ENCODE data around the gene CLCNKB.

CLCNKB gene

DNA sequence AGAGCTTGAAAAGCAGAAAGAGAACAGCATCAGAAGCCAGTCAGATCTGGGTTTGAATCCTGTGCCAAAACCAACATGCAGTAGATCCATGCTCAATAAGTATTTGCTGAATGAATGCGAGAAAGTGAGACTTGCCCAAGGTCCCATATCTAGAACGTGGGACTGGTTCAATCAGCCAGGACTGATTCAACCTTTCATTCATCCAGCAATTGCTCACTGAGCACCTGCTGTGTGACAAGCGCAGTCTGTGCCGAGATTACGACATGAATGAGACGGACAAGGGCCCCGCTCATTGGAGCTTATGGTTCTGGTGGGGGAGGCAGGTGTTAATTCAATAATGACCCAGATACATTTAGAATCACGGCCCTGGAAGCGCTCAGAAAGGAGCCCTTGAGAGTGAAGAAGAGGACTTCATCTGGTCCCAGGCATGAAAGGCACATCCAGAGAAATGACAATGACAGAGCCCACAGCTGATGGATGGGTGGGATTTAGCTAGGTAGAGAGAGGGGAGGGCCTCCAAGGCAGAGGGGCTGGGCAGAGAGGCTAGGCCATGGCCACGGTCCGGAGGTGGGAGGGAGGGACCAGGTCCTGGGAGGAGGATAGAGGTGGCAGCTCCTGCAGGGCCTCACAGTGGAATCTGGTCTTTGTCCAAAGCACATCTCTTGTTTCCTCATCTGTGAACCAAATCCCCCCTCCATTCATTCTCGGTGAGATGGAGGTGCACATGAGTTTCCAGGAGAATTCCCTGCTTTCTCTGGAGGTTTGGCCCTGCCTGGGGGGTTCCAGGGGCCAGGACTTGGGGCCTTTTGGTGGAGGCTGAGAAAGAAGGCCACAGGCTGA lies 34.0 kb downstream of the CLCNKB start:
- DNase-seq, result no peak

DNA sequence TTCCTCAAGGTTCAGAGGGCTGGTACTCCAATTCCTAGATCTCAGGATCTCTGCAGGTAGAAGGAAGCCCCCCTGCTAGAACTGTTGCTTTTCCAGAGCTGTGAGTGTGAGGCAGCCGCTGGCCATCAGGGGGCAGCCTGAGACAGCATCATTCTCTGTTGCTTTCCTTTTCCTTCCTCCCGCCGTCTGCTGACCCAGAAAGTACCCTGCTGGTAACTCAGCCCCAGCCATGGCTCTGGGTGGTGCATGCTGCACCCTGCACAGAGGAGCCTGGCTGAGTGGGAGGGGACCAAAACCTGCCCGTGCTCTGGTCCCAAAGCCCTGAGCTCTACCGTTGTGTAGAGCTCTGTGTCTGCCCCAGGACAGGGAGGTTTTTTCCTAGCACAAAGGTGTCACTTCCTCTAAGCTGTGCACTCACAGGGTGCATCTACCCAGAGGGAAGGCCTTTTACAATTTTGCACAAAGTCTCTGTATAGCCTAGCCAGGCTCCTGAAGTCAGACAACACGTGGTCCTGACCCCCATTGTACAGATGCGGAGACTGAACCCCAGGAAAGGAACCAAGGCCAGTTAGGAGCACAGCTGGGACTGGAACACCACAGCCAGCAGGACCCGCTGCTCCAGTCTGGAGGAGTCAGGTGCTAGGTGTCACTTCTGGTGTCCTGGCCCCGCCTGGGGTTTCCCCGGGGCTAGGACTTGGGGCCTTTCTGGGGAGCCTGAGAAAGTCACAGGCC lies 35.5 kb downstream of the CLCNKB start:
- DNase-seq, result peak; percentile 12 to 42

DNA sequence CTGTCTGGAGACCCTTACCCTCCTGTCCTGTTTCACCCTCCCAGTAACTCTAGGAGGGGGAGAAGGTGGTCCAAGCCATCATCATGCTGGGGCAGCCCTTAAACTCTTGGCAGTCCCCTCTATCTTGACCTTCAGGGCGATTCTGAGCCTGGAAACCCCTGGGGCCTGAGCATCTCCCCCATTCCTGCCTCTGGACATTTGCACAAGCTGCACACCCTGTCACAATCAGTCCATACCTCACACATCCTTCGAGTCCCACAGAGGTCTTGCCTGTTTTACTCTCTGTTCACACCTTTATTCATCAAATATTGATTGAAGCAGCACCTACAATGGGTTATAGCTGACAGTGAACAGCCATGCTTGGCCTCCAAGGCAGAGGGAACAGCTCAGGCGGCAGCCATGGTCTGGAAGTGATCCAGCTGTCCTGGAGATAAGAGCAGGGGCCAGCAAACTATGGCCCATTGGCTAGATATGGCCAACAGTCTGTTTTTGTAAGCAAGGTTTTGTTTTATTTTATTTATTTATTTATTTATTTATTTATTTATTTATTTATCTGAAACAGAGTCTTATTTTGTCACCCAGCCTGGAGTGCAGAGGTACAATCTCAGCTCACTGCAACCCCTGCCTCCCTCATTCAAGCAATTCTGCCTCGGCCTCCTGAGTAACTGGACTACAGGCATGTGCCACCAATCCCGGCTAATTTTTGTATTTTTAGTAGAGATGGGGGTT lies 37.0 kb downstream of the CLCNKB start:
- no peak for DNase-seq

DNA sequence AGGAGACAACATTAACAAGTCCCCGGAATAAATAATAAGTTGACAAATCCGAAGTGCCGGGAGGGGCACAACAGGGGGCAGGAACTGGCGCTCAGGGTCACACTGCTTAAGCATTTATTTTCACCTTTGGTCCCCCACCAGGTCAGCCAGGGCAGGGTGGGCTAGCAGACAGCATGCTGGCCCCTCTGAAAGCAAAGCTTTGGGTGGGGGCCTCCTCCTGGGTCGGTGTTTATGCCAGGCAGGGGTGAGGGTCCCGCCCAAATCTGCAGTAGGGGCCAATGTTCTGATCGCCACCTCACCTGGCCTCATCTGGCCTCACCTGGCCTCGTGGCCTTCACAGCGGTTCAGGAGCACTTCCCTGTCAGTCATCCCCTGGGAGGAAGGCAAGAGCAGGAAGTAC lies 38.1 kb downstream of the CLCNKB start:
- no peak for DNase-seq

DNA sequence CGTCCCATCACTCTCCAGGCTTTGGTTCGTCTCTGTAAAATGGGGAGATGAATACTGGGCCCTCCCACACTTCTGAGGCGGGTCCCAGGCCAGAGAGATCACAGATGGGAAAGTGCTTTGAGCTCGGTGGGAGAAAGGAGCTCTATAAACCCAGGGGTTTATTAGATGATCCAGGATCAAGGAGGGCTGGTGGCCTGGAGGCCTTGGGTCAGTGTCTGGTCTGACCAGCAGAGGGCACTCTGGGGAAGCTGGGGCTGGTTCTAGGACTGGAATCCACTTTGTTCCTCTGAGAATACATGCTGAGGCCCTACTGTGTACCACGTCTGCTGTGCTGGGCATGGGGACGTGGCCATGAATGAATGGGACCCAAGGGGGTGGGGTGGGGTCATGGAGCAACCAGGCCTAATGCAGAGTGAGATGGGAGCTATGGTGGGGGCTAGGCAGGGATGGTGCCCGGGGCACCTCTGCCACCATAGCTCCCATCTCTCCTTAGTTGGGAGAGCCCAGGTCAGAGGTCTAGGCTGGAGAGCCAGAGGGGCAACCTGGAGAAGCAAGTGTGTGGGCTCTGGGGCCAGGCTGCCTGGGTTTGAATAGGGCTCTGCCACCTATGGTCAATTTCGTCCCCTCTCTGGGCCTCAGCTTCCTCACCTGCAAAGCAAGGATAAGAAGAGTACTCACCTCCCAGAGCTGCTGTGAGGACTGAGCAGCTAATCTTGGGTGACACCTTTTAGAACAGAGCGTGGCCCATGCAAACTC lies 38.9 kb downstream of the CLCNKB start:
- DNase-seq, result no peak

DNA sequence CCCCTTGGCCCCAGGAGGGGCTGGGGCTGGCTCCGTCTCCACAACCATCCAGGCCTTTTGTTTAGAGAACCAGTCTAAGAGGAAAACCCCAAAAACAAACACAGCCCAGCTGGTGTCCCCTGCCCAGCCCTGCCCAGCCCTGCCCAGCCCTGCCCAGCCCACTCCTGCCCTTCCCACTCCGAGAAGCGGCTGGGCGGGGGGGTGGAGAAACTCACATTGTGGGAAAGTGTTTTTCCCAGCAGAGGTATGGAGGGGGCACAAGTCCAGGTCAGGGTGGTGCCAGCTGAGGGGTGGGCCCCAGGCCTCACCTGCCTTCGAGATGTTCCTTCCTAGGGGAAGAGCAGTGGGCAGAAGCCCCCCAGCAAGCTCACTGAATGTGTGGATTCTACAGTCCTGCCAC lies 39.9 kb downstream of the CLCNKB start:
- no peak for DNase-seq

DNA sequence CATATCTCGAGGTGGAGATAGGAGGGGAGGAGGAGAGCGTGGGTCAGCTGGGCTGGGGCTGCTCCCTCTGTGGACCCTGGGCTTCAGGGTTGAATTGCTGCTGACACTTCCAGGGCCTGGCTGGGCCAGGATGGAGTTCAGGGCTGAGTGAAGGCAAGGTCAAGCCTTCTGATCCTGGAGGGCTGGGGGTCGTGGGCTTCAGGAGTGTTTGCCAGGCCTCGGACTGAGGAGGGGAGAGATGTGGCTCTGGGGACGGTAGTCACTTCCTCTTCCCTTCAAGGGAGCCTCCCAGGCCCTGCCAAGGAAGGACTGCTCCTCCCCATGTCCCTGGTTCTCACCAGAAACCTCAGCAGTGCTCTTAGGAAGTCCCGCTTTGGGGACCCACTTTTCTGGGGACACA lies 41.9 kb downstream of the CLCNKB start:
- DNase-seq, result no peak

DNA sequence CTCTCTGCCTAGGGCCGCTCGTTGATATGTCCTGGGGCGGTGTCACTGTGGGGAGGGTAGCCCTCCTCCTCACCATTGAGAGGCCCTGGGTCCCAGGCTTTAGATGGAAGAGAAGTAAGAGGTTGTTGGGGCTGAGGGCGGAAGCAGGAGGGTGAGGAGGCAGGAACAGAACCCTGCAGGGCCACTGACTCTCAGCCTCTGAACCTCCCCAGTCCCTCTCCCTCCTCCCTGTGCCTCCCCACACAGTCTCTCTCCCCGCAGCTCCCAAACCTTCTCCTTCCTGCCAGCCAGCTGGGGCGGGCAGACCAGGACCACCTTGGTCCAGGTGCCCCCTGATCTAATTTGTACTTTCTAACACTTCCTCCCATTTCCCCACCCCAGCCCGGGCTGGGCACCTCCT lies 44.2 kb downstream of the CLCNKB start:
- no peak for DNase-seq

DNA sequence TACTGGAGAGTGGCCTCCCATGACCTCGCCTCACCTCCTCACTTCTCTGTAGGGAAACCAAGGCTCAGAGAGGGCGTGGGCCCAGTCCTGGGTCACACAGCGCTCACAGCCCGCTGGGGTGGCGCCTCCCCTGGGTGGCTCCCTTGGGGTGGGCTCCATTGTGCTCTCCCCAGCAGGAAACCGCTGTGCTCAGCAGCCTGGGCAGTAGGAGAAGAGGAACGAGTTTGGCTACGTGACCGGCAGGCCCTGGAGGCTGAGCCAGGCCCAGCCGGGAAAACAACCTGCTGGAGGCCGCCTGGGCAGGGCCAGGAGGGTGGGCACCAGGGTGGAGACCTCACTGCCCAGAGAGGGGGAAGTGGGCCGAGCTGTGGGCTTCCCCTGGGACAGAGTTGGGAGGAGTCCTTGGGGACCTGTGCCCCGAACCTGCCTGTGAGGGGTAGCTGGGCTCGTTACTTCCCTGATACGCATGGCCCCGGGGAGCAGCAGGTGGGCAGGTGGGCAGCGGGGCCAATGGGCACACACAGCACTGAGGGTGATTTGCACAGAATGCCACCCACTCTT lies 44.8 kb downstream of the CLCNKB start:
- DNase-seq, result no peak

DNA sequence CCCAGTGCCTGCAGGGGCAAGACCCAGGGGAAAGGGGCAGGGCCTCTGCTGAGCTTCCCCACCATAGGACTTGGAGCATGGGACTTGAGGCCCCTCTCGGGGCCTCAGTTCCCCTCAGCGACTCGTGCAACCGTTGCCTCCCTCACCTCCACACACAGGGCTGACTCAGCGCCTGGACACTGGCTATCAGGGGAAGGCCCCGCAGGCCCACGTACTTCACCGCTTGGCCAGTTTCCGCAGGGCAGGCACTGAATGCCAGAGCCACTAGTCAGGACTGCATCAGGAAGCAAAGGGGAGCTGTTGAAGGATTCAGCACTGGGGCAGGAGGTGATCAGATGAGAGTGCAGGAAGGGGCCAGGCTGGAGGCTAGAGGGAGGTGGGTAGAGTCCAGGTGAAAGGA lies 45.4 kb downstream of the CLCNKB start:
- DNase-seq, result no peak

DNA sequence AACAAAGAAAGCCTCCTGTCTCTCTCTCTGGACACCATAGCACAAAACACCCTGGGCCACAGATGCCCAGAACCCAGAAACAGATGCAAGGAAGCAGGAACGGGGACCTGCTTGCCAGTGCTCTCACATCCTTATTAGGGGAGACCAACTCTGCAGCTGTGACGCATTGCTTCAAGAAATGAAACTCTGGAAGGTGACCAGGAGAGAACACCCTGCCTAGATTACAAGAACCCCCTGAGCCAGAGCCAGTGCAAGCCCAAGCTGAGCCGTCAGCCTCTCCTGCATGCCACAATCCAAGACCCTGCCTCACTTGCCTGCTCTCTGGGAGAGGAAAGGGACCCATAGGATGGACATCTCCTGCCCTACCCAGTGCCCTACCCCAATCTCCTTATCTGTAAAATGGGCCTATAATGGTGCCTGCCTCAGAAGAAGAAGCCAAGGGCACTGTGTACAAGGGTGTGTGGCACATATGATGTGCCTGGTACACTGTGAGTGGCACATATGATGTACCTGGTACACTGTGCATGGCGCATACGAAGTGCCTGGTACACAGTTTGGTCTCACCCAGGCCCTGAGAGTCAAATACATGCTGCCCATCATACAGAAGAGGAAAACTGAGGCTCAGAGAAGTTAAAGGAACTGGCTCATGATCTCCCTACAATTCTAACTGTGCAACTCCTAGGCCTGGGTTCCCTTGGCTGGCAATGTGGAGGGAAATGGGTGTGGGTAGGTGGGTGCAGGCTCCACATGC lies 46.7 kb downstream of the CLCNKB start:
- DNase-seq, result no peak

DNA sequence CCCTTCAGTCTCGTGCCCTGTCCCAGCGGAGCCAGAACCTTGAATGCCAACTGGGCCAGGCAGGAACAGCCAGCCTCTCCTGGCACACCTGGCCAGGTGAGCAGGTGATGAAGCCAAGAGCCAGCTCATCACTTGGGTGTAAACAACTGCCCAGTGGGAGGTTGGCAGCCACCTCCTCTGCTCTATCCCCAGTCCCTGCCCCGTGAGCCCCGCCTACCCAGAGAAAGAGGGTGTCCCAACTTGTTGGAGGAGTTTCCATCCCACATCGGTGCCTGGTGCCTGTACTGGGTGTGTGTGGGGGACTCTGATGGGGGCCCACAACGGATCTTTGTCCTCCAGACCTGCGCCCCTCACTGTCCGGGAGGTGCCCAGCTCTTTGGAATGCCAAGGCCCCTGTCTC lies 47.7 kb downstream of the CLCNKB start:
- no peak for DNase-seq

DNA sequence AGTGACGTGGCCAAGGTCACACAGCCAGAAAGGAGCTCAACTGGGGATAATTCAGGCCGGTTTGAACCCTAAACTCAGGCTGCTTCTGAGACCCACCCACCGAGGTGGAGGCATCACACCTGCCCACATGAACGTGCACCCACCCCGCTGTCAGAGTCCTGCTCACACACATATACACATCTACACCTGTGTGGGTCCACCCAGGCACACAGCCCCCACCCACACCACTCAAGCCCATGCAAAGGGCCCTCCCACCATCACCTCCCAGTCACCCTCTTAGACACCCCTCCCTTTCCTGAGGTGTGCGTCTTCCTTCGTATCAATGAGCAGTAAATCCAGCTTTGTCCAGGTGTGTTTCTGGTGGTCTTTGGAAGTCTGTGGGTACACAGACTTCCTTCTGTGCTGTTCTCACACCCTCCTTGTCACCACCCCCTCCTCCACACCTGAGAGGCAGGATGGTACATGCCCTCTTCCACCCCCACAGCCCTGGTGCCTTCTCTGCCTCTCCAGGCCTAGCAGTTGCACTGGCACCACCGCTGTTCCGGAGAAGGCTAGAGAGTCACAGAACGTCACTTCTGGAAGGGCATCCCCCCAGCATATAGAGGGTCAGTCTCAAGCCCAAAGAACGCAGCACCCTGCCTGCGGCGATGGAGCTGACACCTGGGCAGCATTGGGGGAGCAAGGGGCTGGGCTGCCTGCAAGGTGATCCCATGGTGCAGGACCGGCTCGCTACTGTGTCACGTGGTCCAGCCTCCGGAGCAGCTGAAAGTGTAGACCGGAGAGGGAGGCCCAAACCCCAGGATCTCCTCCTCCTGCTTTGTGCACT lies 48.7 kb downstream of the CLCNKB start:
- no peak for DNase-seq

DNA sequence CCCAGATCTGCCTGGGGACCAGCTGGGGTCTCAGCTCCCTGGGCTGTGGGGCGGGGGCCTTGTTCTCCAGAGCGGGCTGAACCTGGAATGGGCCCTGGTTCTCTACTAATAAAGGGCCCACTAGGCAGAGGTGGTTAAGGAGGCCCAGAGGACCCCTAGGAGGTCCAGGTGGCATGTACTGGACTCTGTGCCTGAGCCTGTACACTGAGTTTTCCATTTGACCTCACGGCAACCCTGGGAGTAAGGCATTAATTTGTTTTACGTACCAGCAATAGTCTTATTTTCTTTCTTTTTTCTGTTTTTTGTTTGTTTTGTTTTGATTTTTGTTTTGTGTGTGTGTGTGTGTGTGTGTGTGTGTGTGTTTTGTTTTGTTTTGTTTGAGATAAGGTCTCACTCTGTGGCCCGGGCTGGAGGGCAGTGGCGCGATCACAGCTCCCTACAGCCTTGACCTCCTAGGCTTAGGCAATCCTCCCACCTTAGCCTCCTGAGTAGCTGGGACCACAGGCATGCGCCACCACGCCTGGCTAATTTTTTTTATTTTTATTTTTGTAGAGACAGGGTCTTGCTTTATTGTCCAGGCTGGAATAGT lies 49.4 kb downstream of the CLCNKB start:
- DNase-seq, result no peak

DNA sequence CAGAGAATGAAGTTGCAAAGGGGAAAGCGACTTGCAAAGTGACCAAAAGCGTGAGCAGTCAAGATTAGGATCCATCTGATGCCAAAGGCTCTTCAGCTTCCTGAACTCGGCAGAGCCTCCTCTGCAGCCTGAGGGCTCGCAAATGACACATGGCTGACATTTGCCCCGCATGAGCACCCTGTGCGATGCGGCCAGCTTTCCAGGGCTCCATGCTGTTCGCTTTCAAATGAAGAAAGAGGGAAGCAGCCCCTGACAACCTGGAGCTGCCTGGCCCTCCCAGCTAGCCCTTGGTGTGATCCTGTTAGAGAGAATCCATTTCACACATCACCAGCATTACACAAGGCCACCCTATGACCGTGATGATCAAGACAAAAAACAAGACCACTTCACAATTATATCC lies 50.0 kb downstream of the CLCNKB start:
- no peak for DNase-seq

DNA sequence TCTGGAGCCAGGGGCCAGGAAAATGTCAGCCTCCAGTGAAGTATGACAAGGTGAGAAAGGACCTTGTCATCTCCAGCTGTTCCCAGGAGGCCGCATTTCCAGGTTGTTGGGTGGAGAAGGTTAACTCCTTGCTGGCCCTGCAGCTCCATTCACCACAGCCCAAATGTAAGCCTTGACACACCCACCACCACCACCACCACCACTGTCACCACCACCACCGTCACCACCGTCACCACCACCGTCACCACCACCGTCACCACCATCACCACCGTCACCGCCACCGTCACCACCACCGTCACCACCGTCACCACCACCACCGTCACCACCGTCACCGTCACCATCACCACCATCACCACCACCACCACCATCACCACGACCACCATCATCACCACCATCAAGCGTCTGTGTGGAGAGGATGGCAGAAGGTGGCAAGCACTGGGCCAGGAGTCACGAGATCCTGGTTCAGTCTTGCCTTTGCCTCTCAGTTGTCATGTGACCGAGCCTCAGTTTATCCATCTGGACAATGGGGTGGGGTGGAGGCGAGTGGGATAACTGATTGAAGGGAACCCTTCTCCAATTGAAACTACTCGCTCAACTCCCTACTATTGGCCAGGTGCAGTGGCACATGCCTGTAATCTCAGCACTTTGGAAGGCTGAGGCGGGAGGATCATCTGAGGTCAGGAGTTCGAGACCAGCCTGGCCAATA lies 51.0 kb downstream of the CLCNKB start:
- no peak for DNase-seq

DNA sequence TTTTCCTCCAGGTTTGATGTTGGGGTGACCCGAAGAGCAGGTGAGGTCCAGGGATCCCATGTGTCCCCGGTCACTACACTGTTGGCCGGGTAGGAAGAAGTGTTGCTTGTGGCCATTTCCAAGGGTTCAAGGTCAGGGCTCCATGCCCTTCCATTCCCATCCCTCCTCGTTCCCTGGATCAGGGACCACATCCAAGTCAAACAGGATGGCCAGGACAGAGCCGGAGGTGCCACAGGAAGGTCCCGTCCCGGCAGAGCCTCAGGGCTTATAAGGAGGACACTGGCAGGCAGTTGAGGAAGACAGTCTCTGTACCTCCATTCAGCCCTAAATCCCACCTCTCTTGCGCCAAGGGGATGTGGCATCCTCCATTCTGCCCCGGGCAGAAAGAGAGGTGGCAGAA lies 51.9 kb downstream of the CLCNKB start:
- DNase-seq, result no peak

DNA sequence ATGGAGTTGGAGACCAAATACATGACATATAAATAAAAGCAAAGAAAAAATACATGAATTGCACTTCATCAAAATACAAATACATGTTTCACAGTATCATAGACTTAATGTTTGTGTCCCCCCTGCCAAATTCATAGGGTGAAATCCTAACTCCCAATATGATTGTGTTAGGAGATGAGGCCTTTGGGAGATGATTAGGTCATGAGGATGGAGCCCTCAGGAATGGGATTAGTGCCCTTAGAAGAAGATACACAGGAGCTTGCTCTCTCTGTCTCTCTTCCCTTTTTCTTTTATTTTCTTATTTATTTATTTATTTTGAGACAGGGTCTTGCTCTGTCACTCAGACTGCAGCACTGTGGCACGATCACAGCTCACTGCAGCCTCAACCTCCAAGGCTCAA lies 55.8 kb downstream of the CLCNKB start:
- DNase-seq, result no peak

DNA sequence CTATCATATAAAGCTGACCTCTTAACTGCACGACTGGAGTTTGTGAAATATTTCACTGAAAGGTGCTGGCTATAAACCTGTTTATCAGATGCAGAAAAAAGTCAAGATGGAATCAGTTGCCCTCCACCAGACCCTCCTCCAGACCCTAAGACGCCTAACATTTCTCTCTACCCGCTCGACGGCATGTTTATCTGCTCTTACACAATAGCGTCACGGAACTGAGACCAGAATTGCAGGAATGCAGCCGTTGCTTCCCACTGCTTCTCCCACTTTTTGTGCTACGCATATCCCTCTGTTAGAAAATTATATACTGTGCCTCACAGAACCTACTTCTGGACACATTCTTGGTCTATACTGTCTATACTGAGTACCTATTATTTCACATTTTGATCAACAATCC lies 58.0 kb downstream of the CLCNKB start:
- no peak for DNase-seq
